Lung (tissue), 13 donors: ENCODE measurements around the gene ALK. TPM values are rescaled to one million over a fixed set of nuclear protein-coding genes. Genes with fewer than 3 reads are reported as not detected.

Source experiments
- ATAC-seq: fragments of 200-7000 bp; cut with Tn5 transposase; one replicate; pipeline ENCODE4 v1.9.1; 2020; ENCODE audit warnings: moderate number of reproducible peaks; ENCODE audit not compliant: insufficient read depth, low FRiP score
- DNase-seq, 3 donors: peaks; one replicate each; pipeline ENCODE4 v3.0.0-alpha.2; 2013 to 2017
- H3K27ac ChIP-seq, 2 donors: one replicate each; pipeline ENCODE4 v1.5.1; 2013; ENCODE audit warnings: mild to moderate bottlenecking in 2 of 2, moderate library complexity in 2 of 2, control low read depth in 1 of 2, inconsistent platforms in 1 of 2, low read depth in 1 of 2, low read length in 1 of 2
- H3K27me3 ChIP-seq, 3 donors: one replicate each; pipeline ENCODE4 v1.5.1; 2013; ENCODE audit warnings: low read length in 2 of 3; ENCODE audit not compliant: control insufficient read depth in 3 of 3, insufficient read depth in 3 of 3
- H3K36me3 ChIP-seq, 4 donors: one replicate each; pipeline ENCODE4 v1.5.1; 2013; ENCODE audit warnings: low read length in 4 of 4, mild to moderate bottlenecking in 1 of 4, moderate library complexity in 1 of 4; ENCODE audit not compliant: control insufficient read depth in 4 of 4, insufficient read depth in 4 of 4
- H3K4me1 ChIP-seq, 5 donors: one replicate each; pipeline ENCODE4 v1.5.1; 2013; ENCODE audit warnings: low read length in 5 of 5, mild to moderate bottlenecking in 2 of 5, moderate library complexity in 1 of 5; ENCODE audit not compliant: control insufficient read depth in 5 of 5, insufficient read depth in 5 of 5
- H3K4me3 ChIP-seq: one replicate; pipeline ENCODE4 v1.5.1; 2013; ENCODE audit warnings: mild to moderate bottlenecking, control low read depth, moderate library complexity
- H3K9ac ChIP-seq, 2 donors: one replicate each; pipeline ENCODE4 v1.5.1; 2013; ENCODE audit warnings: low read length in 2 of 2, control low read depth in 1 of 2; ENCODE audit not compliant: insufficient read depth in 1 of 2
- H3K9me3 ChIP-seq, 4 donors: one replicate each; pipeline ENCODE4 v1.5.1; 2013; ENCODE audit warnings: low read length in 3 of 4, mild to moderate bottlenecking in 1 of 4, moderate library complexity in 1 of 4; ENCODE audit not compliant: control insufficient read depth in 4 of 4, insufficient read depth in 3 of 4
- WGBS, 2 donors: extraction: QIAGEN DNeasy Blood & Tissue Kit; methylation state at CpG; one replicate each; pipeline ENCODE4 v1.1.7; 2013; 5-methylcytosine and 5-hydroxymethylcytosine counted together
- polyA plus RNA-seq, 2 donors: library from polyadenylated mRNA; stranded (reverse); fragments of 200-250 nt; gene quantifications; one replicate each; pipeline ENCODE4 v1.2.1, GENCODE V29; 2013
- small RNA-seq: library from RNA; depleted of rRNA; stranded (forward); fragments of <200 nt; gene quantifications from one replicate; pipeline ENCODE3, GENCODE V24; 2014; ENCODE audit warnings: low replicate concordance
- total RNA-seq, 2 donors: library from RNA; depleted of rRNA in 1 of 2; stranded (reverse); fragments of >200 nt in 1 of 2; gene quantifications; one replicate each; pipeline ENCODE4 v1.2.1, GENCODE V29; 2014 to 2021
- TF ChIP-seq, protein P1 (sequence below): IDR thresholded peaks from 2 replicates; pipeline ENCODE4 v1.5.1; 2012; ENCODE audit warnings: mild to moderate bottlenecking; ENCODE audit errors: control extremely low read depth, extremely low read depth
- donor health status: control.
- donor health status: control.
- donor health status: Bipolar disorder and iron deficiency.
- donor health status: healthy.
- donor health status: DM: yes; HTN: yes; CAD: no.

The ALK gene
- total and polyA plus RNA-seq, 4 donors, result 0.09 to 0.25 (median 0.10) TPM; not detected in 1

DNA sequence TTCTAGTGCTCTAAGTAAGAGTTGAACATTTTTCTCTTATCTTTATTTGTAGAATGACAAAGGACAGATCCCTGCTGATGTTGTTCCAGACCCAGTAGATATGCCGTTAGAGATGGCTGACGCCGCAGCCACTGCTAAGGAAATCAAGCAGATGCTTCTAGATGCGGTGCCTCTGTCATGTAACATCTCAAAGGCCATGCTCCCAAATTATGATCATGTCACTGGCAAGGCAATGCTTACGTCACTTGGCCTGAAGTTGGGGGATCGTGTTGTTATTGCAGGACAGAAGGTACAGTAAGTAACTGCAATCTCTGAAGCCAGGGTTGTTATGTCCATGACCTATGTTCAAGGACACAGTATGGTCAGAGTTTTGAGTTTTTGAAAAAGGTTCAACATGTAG is 777.7 kb downstream of the ALK start:
- no peak overlapping the region for H3K9ac ChIP-seq
- no peaks in the 10 kb centered on the region for H3K27me3 ChIP-seq
- H3K27ac ChIP-seq, result no peak overlapping the region
- H3K4me3 ChIP-seq, result no peak overlapping the region
- no peak for ATAC-seq
- no peak for DNase-seq
- no peaks in the 10 kb centered on the region for H3K4me1 ChIP-seq
- peaks cover 0 to 7% (median 2%) of the 10 kb centered on the region in 4 donors for H3K36me3 ChIP-seq
- H3K9me3 ChIP-seq, result no peaks in the 10 kb centered on the region
- TF ChIP-seq, protein P1, sequence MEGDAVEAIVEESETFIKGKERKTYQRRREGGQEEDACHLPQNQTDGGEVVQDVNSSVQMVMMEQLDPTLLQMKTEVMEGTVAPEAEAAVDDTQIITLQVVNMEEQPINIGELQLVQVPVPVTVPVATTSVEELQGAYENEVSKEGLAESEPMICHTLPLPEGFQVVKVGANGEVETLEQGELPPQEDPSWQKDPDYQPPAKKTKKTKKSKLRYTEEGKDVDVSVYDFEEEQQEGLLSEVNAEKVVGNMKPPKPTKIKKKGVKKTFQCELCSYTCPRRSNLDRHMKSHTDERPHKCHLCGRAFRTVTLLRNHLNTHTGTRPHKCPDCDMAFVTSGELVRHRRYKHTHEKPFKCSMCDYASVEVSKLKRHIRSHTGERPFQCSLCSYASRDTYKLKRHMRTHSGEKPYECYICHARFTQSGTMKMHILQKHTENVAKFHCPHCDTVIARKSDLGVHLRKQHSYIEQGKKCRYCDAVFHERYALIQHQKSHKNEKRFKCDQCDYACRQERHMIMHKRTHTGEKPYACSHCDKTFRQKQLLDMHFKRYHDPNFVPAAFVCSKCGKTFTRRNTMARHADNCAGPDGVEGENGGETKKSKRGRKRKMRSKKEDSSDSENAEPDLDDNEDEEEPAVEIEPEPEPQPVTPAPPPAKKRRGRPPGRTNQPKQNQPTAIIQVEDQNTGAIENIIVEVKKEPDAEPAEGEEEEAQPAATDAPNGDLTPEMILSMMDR, result no peak
- 91 to 96% methylated on average over 6 of the region's 6 CpGs for WGBS, 2 donors

Small RNA genes lying within 50 kb of the gene (small RNA-seq; reads per million reads assigned to genes)
- gene RN7SL516P, result not detected

Other genes starting within 250 kb of the ALK start
- gene YPEL5, start 225.4 kb upstream of the ALK start, total RNA-seq, result 100 to 1,000 TPM in 1 of 2 donors, 10 to 100 TPM in 1; 73.0 to 154 TPM
- 10 to 100 TPM; 57.2 to 57.7 TPM for gene YPEL5, start 225.4 kb upstream of the ALK start, polyA plus RNA-seq